GM18519 (cell line): Measurements from ENCODE around the gene MAMLD1.
"Not testable (repeated sequence)": the region's sequence is repeated elsewhere in the genome, so short reads cannot be mapped to it uniquely, and the experiment has no call there.

Experiments
- ATAC-seq: cut with Tn5 transposase; IDR thresholded peaks from one replicate; pipeline ENCODE4 v1.9.1; 2021; ENCODE audit warnings: mild to moderate bottlenecking, moderate library complexity; ENCODE audit not compliant: unreplicated experiment, low FRiP score

The MAMLD1 gene, protein sequence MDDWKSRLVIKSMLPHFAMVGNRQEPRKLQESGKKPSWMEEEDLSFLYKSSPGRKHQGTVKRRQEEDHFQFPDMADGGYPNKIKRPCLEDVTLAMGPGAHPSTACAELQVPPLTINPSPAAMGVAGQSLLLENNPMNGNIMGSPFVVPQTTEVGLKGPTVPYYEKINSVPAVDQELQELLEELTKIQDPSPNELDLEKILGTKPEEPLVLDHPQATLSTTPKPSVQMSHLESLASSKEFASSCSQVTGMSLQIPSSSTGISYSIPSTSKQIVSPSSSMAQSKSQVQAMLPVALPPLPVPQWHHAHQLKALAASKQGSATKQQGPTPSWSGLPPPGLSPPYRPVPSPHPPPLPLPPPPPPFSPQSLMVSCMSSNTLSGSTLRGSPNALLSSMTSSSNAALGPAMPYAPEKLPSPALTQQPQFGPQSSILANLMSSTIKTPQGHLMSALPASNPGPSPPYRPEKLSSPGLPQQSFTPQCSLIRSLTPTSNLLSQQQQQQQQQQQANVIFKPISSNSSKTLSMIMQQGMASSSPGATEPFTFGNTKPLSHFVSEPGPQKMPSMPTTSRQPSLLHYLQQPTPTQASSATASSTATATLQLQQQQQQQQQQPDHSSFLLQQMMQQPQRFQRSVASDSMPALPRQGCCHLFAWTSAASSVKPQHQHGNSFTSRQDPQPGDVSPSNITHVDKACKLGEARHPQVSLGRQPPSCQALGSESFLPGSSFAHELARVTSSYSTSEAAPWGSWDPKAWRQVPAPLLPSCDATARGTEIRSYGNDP

DNA sequence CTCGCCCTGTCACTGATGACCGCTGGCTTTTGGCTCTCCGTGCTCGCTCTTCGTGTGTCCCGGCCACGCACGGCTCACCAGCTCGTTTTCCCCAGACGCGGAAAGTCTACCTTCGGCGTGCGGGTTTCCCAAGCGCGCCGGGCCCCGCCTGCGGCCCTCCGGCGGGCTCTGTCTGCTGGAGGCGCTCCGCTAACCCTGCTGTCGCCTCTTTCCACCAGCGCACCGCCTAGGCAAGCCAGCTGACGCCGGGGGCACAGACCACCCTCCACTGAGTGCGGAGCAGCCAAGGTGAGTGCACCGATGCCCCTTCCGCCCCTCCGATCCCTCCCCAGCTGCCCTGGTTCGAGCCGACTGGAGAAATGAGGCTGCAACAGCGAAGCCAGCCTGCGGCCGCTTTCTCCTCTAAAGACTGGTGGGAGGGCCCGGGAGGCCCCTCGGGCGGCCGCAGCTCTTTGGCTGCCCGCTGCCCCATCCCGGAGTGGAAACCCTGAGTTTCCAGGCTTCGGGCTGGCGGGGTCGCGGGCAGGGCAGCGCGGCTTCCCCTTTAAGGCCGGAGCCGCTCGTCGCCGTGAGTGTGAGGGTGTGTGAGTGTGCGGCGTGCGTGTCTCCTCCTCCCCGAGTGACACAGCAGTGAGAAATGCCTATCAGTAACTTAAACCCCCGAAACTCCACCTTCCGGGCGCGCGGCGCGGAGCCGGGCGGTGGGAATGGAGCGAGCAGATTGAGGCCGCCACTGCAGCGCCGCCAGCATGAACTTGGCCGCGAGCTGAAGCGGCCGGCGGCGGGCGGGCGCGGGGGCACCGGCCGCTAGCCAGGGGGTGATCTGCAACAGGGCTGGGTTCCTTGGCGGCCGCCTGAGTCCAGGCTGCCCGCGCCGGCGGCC, at the start of gene MAMLD1:
TSS of gene MAMLD1 (plus strand) at position 719 of the 883 bp plus-strand sequence. CDS start 82,200 bp downstream, outside the sequence.
- no peak for ATAC-seq

DNA sequence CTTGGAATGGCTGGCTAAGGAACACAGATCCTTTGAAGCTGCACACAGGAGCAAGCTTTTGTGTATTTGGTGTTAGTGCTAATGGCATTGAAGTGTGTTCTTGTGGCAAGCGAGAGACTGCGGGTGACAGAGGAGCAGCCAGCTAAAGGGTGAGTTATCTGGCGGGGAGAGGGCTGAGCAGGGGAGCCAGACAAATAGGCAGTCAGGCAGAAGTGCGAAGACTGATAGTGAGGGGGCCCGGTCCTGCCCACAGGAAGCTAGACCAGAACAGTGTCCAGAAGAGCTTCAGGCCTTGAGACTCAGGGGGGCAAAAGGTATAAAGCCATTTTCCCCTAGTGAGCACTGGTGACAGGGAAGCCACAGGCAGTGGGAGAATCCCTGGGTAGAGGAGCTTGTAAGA, 49.6 kb upstream of the MAMLD1 start:
- no peak for ATAC-seq

GRCh38 chrX:150314186-150314585, 48.9 kb upstream of the MAMLD1 start:
- no peak for ATAC-seq

- ATAC-seq = no peak
Measured at GRCh38 chrX:150316564-150316963, 46.6 kb upstream of the MAMLD1 start.

GRCh38 chrX:150323020-150323419, 40.1 kb upstream of the MAMLD1 start:
- ATAC-seq = no peak

GRCh38 chrX:150324035-150324728, 38.9 kb upstream of the MAMLD1 start:
- no peak for ATAC-seq

DNA sequence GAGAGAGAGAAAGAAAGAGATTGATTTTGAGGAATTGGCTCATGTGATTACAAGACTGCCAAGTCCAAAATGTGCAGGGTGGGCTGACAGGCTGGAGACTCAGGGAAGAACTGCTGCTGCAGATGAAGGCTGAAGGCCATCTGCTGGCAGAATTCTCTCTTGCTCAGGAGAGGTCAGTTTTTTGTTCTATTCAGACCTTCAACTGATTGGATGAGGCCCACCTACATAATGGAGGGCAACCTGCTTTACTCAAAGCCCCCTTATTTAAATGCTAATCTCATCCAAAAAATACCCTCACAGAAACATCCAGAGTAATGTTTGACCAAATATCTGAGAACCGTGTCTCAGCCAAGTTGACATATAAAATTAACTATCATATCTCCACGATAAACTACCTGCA, 38.2 kb upstream of the MAMLD1 start:
- ATAC-seq = no peak

DNA sequence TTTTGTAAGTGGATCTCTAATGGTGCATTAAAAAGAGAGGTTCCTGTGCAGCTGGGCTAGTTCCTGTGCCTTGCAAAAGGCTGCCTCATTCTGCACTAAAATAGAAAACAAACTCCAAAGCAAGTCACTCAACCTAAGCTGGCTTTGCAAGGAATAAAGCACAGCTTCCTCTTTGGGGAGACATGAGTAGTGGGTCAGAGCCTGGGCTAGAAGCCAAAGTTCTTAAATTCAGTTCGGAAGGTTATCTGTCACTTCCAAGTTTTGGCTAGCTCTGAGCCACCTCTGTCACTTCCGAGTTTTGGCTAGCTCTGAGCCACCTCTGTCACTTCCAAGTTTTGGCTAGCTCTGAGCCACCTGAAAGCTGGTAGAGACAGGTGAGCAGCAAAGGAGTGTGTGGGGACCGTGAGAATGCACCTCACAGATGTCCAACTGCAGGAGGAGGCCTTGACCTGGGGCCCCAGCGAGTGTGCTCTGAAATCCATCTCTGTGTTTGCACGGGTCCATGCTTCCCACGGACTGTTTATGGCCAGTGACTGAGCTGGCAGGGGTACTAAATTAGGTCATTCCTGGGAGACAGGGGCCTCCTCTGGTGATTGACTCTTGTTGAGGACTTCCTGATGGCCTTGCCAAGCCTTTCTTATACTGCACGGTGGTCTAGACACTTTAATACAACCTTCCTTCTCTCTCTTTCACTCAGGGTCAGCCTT, 36.4 kb upstream of the MAMLD1 start:
- no peak for ATAC-seq

DNA sequence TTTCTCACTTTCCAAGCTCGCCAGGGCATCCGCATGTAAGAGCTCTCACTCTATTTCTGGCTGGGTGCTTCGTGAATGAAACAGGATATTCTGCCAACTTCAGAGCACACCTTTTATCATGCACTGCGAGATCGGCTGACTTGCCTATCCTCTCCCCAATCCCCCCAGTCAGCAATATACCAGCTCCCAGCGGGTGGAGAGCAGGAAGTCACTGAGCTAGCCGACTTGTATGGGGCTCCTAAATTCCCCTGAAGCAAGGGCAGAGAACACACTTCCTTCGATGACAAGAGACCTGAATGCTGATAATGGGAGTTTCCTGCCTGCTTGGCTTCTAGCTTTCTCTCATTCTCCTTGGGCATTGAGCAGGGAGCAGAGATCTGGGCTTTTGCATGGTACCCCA, 33.8 kb upstream of the MAMLD1 start:
- ATAC-seq = no peak

DNA sequence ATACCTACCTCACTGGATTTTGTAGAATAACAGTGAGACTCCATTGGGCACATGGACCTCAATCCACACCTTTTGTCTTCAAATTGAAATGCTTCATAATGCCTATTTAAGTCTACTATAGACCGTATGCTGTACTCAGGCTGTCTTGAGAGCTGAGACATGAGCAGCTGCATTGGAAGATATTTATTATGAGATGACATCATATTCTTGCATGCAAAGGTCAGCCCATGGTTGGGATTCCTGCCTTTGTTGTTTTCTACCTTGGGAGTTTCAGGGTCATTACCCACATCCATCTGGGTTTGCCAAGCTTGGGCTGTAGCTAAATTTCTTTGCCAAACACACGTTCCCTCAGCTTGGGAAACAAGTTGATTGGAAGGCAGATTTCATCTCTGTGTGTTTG, 33.2 kb upstream of the MAMLD1 start:
- ATAC-seq = no peak

- ATAC-seq = no peak
Measured at GRCh38 chrX:150332023-150332422, 31.1 kb upstream of the MAMLD1 start.

GRCh38 chrX:150334100-150334499, 29.0 kb upstream of the MAMLD1 start:
- ATAC-seq = no peak

GRCh38 chrX:150334981-150335380, 28.1 kb upstream of the MAMLD1 start:
- ATAC-seq = no peak

DNA sequence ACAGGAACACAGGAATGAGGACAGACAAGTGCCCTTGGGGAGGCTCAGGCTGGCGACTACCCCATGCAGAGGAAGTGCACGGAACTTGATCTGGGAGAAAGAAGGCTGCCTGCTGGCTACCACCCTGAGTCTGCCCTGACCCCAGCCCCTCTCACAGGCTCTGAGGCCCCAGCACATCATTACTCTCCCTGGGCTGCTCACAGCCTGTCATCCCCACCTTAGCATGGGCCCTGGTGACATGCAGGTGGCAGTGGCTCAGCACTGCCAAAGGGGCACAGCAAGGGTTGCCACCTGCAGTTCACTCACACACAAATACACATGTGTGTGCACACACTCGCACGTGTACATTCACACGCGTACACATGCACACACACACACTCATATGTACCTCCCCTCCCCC, 26.1 kb upstream of the MAMLD1 start:
- ATAC-seq = no peak

- no peak for ATAC-seq
Measured at GRCh38 chrX:150337536-150337935, 25.6 kb upstream of the MAMLD1 start.

DNA sequence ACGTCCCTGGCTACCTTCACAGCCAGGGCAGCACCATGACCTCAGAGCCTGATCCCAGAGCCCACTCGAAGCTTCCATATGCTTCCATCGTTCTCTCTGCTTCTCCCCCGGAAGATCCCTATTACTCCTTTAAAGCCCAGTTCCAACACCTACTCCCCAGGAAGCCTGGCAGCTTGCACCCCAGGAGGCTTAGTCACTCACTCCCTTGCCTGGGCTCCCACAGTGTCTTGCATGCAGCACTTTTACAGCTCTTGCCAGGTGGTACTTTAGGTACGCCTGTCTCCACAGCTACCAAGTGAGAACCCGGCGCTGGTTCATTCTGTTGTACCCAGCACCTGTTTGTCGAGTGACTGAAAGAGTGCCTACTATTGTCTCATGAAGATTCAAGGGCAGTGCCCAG, 24.5 kb upstream of the MAMLD1 start:
- ATAC-seq = no peak

DNA sequence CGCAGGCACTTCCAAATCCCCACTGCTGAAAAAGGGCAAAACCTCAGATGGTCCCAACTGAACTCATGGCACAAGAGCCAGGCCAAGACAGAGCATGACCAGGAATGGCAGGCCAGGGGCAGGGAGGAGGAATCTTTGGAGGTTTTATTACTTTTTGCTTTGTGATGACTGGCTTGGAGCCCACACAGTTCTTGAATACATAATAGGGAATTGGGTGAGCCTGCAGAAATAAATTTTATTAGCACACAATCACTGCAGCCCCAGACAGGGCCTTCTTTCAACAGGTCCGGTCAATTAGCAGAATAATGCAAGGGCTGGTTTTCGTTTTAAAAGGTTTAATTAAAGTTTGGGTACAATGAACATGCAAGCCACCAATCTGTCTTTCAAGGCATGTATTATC, 23.4 kb upstream of the MAMLD1 start:
- no peak for ATAC-seq

DNA sequence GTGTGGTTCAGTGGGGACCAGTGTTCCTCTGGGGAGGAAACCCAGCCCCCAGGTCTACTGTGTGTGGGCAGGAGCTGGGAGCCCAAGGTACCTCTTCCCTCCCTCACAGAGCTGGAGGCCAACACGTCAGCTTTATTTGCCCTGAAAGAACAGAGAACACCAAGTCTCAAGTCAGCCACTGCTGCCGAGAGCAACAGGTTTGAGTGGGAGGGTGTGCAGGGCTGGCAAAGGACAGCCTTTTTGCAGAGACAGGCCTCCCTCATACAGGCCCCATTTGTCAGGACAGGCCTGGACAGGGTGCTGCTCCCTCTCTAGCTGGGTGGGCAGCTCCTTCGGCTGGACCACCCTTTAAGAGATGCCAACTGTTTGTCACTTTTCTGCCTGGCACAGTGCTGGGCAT, 22.8 kb upstream of the MAMLD1 start:
- ATAC-seq = not testable (repeated sequence)

- ATAC-seq = no peak
Measured at GRCh38 chrX:150347471-150347870, 15.6 kb upstream of the MAMLD1 start.

DNA sequence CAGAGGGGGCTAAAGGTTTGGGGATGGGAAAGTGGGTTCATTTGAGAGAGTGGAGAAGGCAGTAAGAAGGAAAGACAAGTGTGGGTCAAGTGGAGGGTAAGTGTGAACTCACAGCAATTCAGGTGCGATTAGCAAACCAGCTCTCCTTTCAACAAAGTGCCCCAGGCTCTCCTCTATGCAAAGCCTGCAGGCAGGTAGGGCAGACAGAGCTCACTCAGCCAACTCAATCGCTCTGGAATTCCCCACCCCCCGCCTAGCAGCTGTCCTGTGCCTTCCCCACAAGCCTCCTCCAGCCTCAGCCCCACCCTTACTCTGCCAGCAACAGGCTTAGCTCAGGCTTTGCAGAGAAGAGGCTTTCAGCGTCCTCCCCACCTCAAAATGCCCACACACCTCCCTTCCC, 14.8 kb upstream of the MAMLD1 start:
- ATAC-seq = no peak
